Natural killer cell (primary cell): ENCODE results near the gene PEX26. TPM values are rescaled to one million over a fixed set of nuclear protein-coding genes. Genes with fewer than 3 reads are reported as not detected.
"Not testable (repeated sequence)": the region's sequence is repeated elsewhere in the genome, so short reads cannot be mapped to it uniquely, and the experiment has no call there.

ENCODE experiments used
- ATAC-seq, 3 donors: fragments of 150-1000 bp in 2 of 3; fragments of 200-7000 bp in 1 of 3; cut with Tn5 transposase; 1 replicate in 1 of 3; 2 replicates in 2 of 3; pipeline ENCODE4 v1.10.0; 2021; ENCODE audit warnings: mild to moderate bottlenecking in 2 of 3, moderate library complexity in 2 of 3
- DNase-seq, 2 donors: peaks; one replicate each; pipeline versions ENCODE4 v3.0.0 to v3.0.0-alpha.2; 2013 to 2021; ENCODE audit warnings: mixed read lengths in 1 of 2
- H3K27ac ChIP-seq: one replicate; pipeline ENCODE4 v1.5.1; 2013; ENCODE audit warnings: mild to moderate bottlenecking, low read length
- H3K27me3 ChIP-seq: one replicate; pipeline ENCODE4 v1.6.1; 2013; ENCODE audit warnings: low read length; ENCODE audit not compliant: control insufficient read depth, insufficient read depth
- H3K36me3 ChIP-seq: one replicate; pipeline ENCODE4 v1.6.1; 2013; ENCODE audit warnings: low read length; ENCODE audit not compliant: control insufficient read depth, insufficient read depth
- H3K4me1 ChIP-seq: one replicate; pipeline ENCODE4 v1.6.1; 2013; ENCODE audit warnings: low read length; ENCODE audit not compliant: control insufficient read depth, insufficient read depth
- H3K4me3 ChIP-seq: one replicate; pipeline ENCODE4 v1.5.1; 2013; ENCODE audit warnings: low read length
- H3K9me3 ChIP-seq: one replicate; pipeline ENCODE4 v1.6.1; 2013; ENCODE audit warnings: low read length; ENCODE audit not compliant: control insufficient read depth, insufficient read depth
- H3K27ac Mint-ChIP-seq, 2 donors: one replicate each; pipeline ENCODE4 v1.8.0; 2022; ENCODE audit warnings: mild to moderate bottlenecking in 2 of 2, mixed read lengths in 2 of 2, moderate library complexity in 1 of 2
- H3K27me3 Mint-ChIP-seq, 2 donors: one replicate each; pipeline ENCODE4 v1.8.0; 2022; ENCODE audit warnings: low read depth in 2 of 2, mixed read lengths in 2 of 2
- H3K36me3 Mint-ChIP-seq: one replicate; pipeline ENCODE4 v1.8.0; 2022; ENCODE audit warnings: mixed read lengths
- H3K4me1 Mint-ChIP-seq, 2 donors: one replicate each; pipeline ENCODE4 v1.8.0; 2022; ENCODE audit warnings: mixed read lengths in 2 of 2
- H3K4me3 Mint-ChIP-seq: one replicate; pipeline ENCODE4 v1.8.0; 2022; ENCODE audit warnings: mild to moderate bottlenecking, moderate library complexity, mixed read lengths
- H3K9me3 Mint-ChIP-seq, 2 donors: one replicate each; pipeline ENCODE4 v1.8.0; 2022; ENCODE audit warnings: mixed read lengths in 2 of 2
- CTCF ChIP-seq: fragments of 200-600 bp; IDR thresholded peaks from one replicate; pipeline ENCODE4 v1.8.0; 2022; ENCODE audit warnings: antibody characterized with exemption
- WGBS: methylation state at CpG from one replicate; pipeline ENCODE4 v1.1.7; 2013; ENCODE audit warnings: missing lambda C conversion rate; ENCODE audit not compliant: insufficient coverage; 5-methylcytosine and 5-hydroxymethylcytosine counted together
- intact Hi-C: fragments of 100-400 bp; cut with micrococcal nuclease; formaldehyde crosslinking; loops from one replicate; pipeline ENCODE4 v1.14.2; 2022
- total RNA-seq, 4 donors: library from RNA; stranded (reverse); fragments of 120-200 nt in 1 of 4; gene quantifications; one replicate each; pipeline versions ENCODE4 v1.2.3 to v1.2.4, GENCODE V29; 2013 to 2022

Gene PEX26
- total RNA-seq, 3 donors from 2014 or later (not counting 1 experiment from before 2014, with no cell fraction given), result 27.6 to 37.4 (median 31.2) TPM

DNA sequence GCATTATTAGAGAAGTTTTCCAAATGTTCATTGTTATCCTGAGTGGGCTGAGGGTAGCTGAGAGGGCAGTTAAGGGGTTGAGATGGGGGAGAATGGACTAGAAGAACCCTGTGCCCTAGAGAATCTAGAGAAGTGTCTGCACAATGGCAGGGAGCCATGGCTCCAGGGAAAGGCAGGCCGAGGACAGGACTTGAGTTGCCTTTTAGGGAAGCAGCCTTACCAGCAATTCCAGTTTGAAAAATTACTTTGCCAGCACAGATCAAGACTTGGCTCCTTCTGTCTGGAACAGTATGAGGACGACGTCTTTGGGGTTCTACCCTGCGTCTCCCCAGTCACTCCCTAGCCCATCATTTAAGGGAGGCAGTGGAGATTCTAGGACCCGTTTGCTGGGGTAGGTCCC, 27.7 kb upstream of the PEX26 start:
- ATAC-seq (no peak), DNase-seq (no peak)
- Histone ChIP-seq H3K9me3 (no peaks in the 10 kb centered on the region), H3K4me1 (no peaks in the 10 kb centered on the region), H3K27me3 (no peaks in the 10 kb centered on the region), H3K36me3 (no peaks in the 10 kb centered on the region), H3K4me3 (no peak overlapping the region), H3K27ac (no peak overlapping the region)
- H3K36me3 Mint-ChIP-seq, result no peaks in the 10 kb centered on the region
- no peak overlapping the region for H3K4me3 Mint-ChIP-seq
- WGBS, result 81% methylated on average over 5 of the region's 5 CpGs
- H3K27ac Mint-ChIP-seq, result no peak overlapping the region
- H3K4me1 Mint-ChIP-seq, result no peaks in the 10 kb centered on the region
- intact Hi-C loops, result no loop called here
- no peaks in the 10 kb centered on the region for H3K9me3 Mint-ChIP-seq
- TF ChIP-seq CTCF, result no peak
- H3K27me3 Mint-ChIP-seq, result no peaks in the 10 kb centered on the region

DNA sequence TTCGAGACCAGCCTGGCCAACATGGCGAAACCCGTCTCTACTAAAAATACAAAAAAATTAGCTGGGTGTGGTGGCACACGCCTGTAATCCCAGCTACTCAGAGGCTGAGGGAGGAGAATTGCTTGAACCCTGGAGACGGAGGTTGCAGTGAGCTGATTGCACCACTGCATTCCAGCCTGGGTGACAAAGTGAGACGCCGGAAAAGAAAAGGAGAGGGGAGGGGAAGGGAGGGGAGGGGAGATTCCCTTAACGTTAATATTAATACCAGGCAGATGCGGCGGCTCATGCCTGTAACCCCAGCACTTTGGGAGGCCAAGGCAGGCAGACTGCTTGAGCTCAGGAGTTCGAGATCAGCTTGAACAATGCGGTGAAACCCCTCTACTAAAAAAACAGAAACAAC, 26.7 kb upstream of the PEX26 start:
- H3K27ac ChIP-seq, H3K9me3 ChIP-seq, H3K4me3 ChIP-seq, H3K4me1 ChIP-seq, ATAC-seq, H3K27me3 ChIP-seq, DNase-seq, H3K27ac Mint-ChIP-seq, H3K4me1 Mint-ChIP-seq, H3K4me3 Mint-ChIP-seq, H3K36me3 Mint-ChIP-seq, H3K9me3 Mint-ChIP-seq, intact Hi-C loops, H3K27me3 Mint-ChIP-seq, H3K36me3 ChIP-seq: not testable (repeated sequence)
- 87% methylated on average over 10 of the region's 12 CpGs for WGBS

GRCh38 chr22:18053216-18053946, 24.4 kb upstream of the PEX26 start:
- DNase-seq, H3K27ac ChIP-seq, H3K4me1 Mint-ChIP-seq, H3K4me3 ChIP-seq, intact Hi-C loops, H3K27ac Mint-ChIP-seq, H3K9me3 ChIP-seq, H3K4me1 ChIP-seq, ATAC-seq, H3K4me3 Mint-ChIP-seq, H3K36me3 ChIP-seq, H3K27me3 Mint-ChIP-seq, H3K36me3 Mint-ChIP-seq, H3K9me3 Mint-ChIP-seq, H3K27me3 ChIP-seq: not testable (repeated sequence)
- 97% methylated on average over 39 of the region's 49 CpGs for WGBS

DNA sequence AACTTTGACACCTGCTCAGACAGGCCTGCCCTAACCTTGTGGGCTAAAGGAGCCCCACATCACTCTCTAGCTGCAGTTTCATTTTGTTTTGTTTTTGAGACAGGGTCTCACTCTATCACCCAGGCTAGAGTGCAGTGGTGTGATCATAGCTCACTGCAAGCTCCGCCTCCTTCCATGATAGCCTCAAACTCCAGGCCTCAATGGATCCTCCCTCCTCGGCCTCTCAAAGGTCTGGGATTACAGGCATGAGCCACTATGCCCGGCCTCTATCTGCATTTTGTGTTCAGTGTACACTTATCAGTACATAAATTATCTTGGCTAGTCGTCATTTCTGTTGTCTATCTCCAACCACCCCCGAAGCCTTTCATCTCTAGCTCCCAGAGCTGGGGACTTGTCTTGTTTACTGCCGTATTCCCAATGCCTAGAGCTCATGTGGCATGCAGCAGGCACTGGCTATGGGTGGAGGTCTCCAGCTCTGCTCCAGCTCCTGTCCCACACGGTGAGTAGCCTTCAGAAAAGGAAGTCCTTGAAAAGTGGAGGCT, 22.1 kb upstream of the PEX26 start:
- Mint-ChIP-seq H3K4me3 (no peak overlapping the region), H3K9me3 (no peaks in the 10 kb centered on the region), H3K36me3 (no peaks in the 10 kb centered on the region), H3K27ac (no peak overlapping the region), H3K27me3 (peaks cover 4 to 8% of the 10 kb centered on the region in 2 donors), H3K4me1 (no peaks in the 10 kb centered on the region)
- intact Hi-C loops, result no loop called here
- ATAC-seq (peak in 1 of 3 donors; percentile 11), DNase-seq (no peak)
- Histone ChIP-seq H3K9me3 (no peaks in the 10 kb centered on the region), H3K27ac (peak overlapping the region; percentile 55), H3K4me1 (peaks cover 6% of the 10 kb centered on the region), H3K4me3 (no peak overlapping the region), H3K36me3 (no peaks in the 10 kb centered on the region), H3K27me3 (no peaks in the 10 kb centered on the region)
- TF ChIP-seq CTCF, result no peak
- 89% methylated on average over 7 of the region's 7 CpGs for WGBS
